Smooth muscle cell (in vitro differentiated cells): ENCODE results near the gene LRRN2. TPM values are rescaled to one million over a fixed set of nuclear protein-coding genes. Genes with fewer than 3 reads are reported as not detected.

Source experiments
- DNase-seq: peaks from one replicate; lab custom pipeline; 2025; ENCODE audit not compliant: unreplicated experiment; lab: John Stamatoyannopoulos, UW
- H2AFZ ChIP-seq: fragments of 200-600 bp; sonication (generic); 2 replicates; pipeline ENCODE4 v1.6.0; 2016; ENCODE audit warnings: antibody characterized with exemption, low read depth, mild to moderate bottlenecking
- H3F3A ChIP-seq: fragments of 200-600 bp; sonication (generic); 2 replicates; pipeline ENCODE4 v1.6.0; 2017; ENCODE audit warnings: antibody characterized with exemption, low read depth
- H3K27ac ChIP-seq: fragments of 200-600 bp; sonication (generic); 2 replicates; pipeline ENCODE4 v1.5.1; 2016; ENCODE audit warnings: low read depth, mild to moderate bottlenecking
- H3K27me3 ChIP-seq: fragments of 200-600 bp; sonication (generic); 2 replicates; pipeline ENCODE4 v1.6.1; 2016; ENCODE audit warnings: low read depth, mild to moderate bottlenecking
- H3K36me3 ChIP-seq: fragments of 200-600 bp; sonication (generic); 2 replicates; pipeline ENCODE4 v1.5.1; 2016; ENCODE audit warnings: low read depth
- H3K4me1 ChIP-seq: fragments of 200-600 bp; sonication (generic); 2 replicates; pipeline ENCODE4 v1.5.1; 2016; ENCODE audit warnings: low read depth
- H3K4me2 ChIP-seq: fragments of 200-600 bp; sonication (generic); 2 replicates; pipeline ENCODE4 v1.6.0; 2016; ENCODE audit warnings: mild to moderate bottlenecking
- H3K4me3 ChIP-seq: fragments of 200-600 bp; sonication (generic); 2 replicates; pipeline ENCODE4 v1.5.1; 2016; ENCODE audit warnings: mild to moderate bottlenecking
- H3K79me2 ChIP-seq: fragments of 200-600 bp; sonication (generic); 2 replicates; pipeline ENCODE4 v1.6.0; 2016; ENCODE audit warnings: low read depth, mild to moderate bottlenecking
- H3K9ac ChIP-seq: fragments of 200-600 bp; sonication (generic); 2 replicates; pipeline ENCODE4 v1.6.0; 2016; ENCODE audit warnings: low read depth
- H3K9me3 ChIP-seq: fragments of 200-600 bp; sonication (generic); replicated peaks from 2 replicates; pipeline ENCODE4 v1.5.1; 2016; ENCODE audit warnings: low read depth
- H4K20me1 ChIP-seq: fragments of 200-600 bp; sonication (generic); 2 replicates; pipeline ENCODE4 v1.6.0; 2016; ENCODE audit warnings: low read depth
- CTCF ChIP-seq: fragments of 200-600 bp; sonication (generic); IDR thresholded peaks from 2 replicates; pipeline ENCODE4 v1.5.1; 2017; ENCODE audit warnings: borderline replicate concordance, mild to moderate bottlenecking, antibody characterized with exemption; ENCODE audit not compliant: insufficient read depth, poor library complexity, severe bottlenecking
- WGBS: methylation state at CpG from one replicate; pipeline ENCODE4 v1.1.7; 2016; ENCODE audit warnings: low lambda C conversion rate; 5-methylcytosine and 5-hydroxymethylcytosine counted together
- polyA plus RNA-seq: library from polyadenylated mRNA; unstranded; fragments of >200 nt; fragmentation: Nextera tagmentation; extraction: Ambion mirVana; gene quantifications from 2 replicates; pipeline ENCODE4 v1.2.1, GENCODE V29; 2016
- total RNA-seq: library from RNA; depleted of rRNA; stranded (reverse); fragments of >200 nt; gene quantifications from 2 replicates; pipeline ENCODE4 v1.2.3, GENCODE V29; 2014

LRRN2 gene
- total and polyA plus RNA-seq, 2 experiments from 2014 or later, result 1.3 to 2.4 TPM

GRCh38 chr1:204705493-204705811, 19.9 kb upstream of the LRRN2 start:
- H3K9ac ChIP-seq, result no peak overlapping the region
- H3K4me1 ChIP-seq, result peaks cover 18% of the 10 kb centered on the region
- no peaks in the 10 kb centered on the region for H3K79me2 ChIP-seq
- H4K20me1 ChIP-seq, result no peaks in the 10 kb centered on the region
- no peak overlapping the region for H3K4me3 ChIP-seq
- peaks cover 23% of the 10 kb centered on the region for H3K27me3 ChIP-seq
- H3K9me3 ChIP-seq, result no peaks in the 10 kb centered on the region
- no peaks in the 10 kb centered on the region for H3K36me3 ChIP-seq
- no peak overlapping the region for H3K4me2 ChIP-seq
- no peak for DNase-seq
- 91% methylated on average over 5 of the region's 5 CpGs for WGBS
- H2AFZ ChIP-seq, result no peak overlapping the region
- H3K27ac ChIP-seq, result no peak overlapping the region
- TF ChIP-seq CTCF, result no peak
- no peaks in the 10 kb centered on the region for H3F3A ChIP-seq

- H3F3A ChIP-seq, result no peaks in the 10 kb centered on the region
- no peak for TF ChIP-seq CTCF
- peaks cover 16% of the 10 kb centered on the region for H3K4me1 ChIP-seq
- H3K79me2 ChIP-seq, result no peaks in the 10 kb centered on the region
- H3K27ac ChIP-seq, result no peak overlapping the region
- H2AFZ ChIP-seq, result no peak overlapping the region
- no peak overlapping the region for H3K9ac ChIP-seq
- no peaks in the 10 kb centered on the region for H4K20me1 ChIP-seq
- H3K27me3 ChIP-seq, result peaks cover 18% of the 10 kb centered on the region
- no peaks in the 10 kb centered on the region for H3K9me3 ChIP-seq
- no peak overlapping the region for H3K4me2 ChIP-seq
- H3K4me3 ChIP-seq, result no peak overlapping the region
- 91% methylated on average over 4 of the region's 4 CpGs for WGBS
- no peak for DNase-seq
- no peaks in the 10 kb centered on the region for H3K36me3 ChIP-seq
Measured at GRCh38 chr1:204704794-204705492, 19.4 kb upstream of the LRRN2 start.

- no peak for DNase-seq
- no peak overlapping the region for H3K4me2 ChIP-seq
- H3K4me3 ChIP-seq, result no peak overlapping the region
- H2AFZ ChIP-seq, result no peak overlapping the region
- TF ChIP-seq CTCF, result no peak
- H3K27me3 ChIP-seq, result peaks cover 9% of the 10 kb centered on the region
- H3K36me3 ChIP-seq, result no peaks in the 10 kb centered on the region
- peaks cover 16% of the 10 kb centered on the region for H3K4me1 ChIP-seq
- no peaks in the 10 kb centered on the region for H3K9me3 ChIP-seq
- H3F3A ChIP-seq, result no peaks in the 10 kb centered on the region
- 86% methylated on average over 16 of the region's 16 CpGs for WGBS
- no peaks in the 10 kb centered on the region for H4K20me1 ChIP-seq
- no peak overlapping the region for H3K27ac ChIP-seq
- H3K79me2 ChIP-seq, result no peaks in the 10 kb centered on the region
- no peak overlapping the region for H3K9ac ChIP-seq
Measured at GRCh38 chr1:204703826-204704612, 18.5 kb upstream of the LRRN2 start.
